ENCODE results near the gene WDR53. TPM values are rescaled to one million over a fixed set of nuclear protein-coding genes. Genes with fewer than 3 reads are reported as not detected.
"Not testable (repeated sequence)": the region's sequence is repeated elsewhere in the genome, so short reads cannot be mapped to it uniquely, and the experiment has no call there.

Gene WDR53
- total RNA-seq, 4 donors from 2014 or later, result 2.5 to 12.6 (median 5.5) TPM

- no peak overlapping the region for H3K4me3 ChIP-seq
- DNase-seq, result no peak
- H3K36me3 ChIP-seq, result peaks cover 0 to 67% (median 0%) of the 10 kb centered on the region in 3 donors
- no peaks in the 10 kb centered on the region for H3K4me1 ChIP-seq
- 82% methylated on average over 3 of the region's 3 CpGs for WGBS, 2 donors
- H3K27me3 ChIP-seq, result no peaks in the 10 kb centered on the region
- no peaks in the 10 kb centered on the region for H3K9me3 ChIP-seq
- intact Hi-C loops (cut with DNase I), result no loop called here
- no peak for TF ChIP-seq CTCF (IDR thresholded peaks at IDR 0.05)
- TF ChIP-seq POLR2A (IDR thresholded peaks at IDR 0.05), result no peak
- no peak overlapping the region for H3K27ac ChIP-seq
These were observed 16.8 kb upstream of the WDR53 start for GRCh38 chr3:196585044-196585757.

GRCh38 chr3:196572389-196572788 is 4.0 kb upstream of the WDR53 start:
- peaks cover 8 to 36% (median 15%) of the 10 kb centered on the region in 3 donors for H3K4me1 ChIP-seq
- no peaks in the 10 kb centered on the region for H3K27me3 ChIP-seq
- H3K27ac ChIP-seq, result no peak overlapping the region
- no peak overlapping the region for H3K4me3 ChIP-seq
- TF ChIP-seq POLR2A (IDR thresholded peaks at IDR 0.05) (no peak), CTCF (IDR thresholded peaks at IDR 0.05) (no peak)
- H3K9me3 ChIP-seq, result no peaks in the 10 kb centered on the region
- DNase-seq, result no peak
- intact Hi-C loops (cut with DNase I), result no loop called here
- 32 to 100% methylated on average over 1 of the region's 1 CpG for WGBS, 2 donors
- peaks cover 0 to 2% (median 0%) of the 10 kb centered on the region in 3 donors for H3K36me3 ChIP-seq

GRCh38 chr3:196570332-196570731 is 2.0 kb upstream of the WDR53 start:
- not testable (repeated sequence) for H3K4me3 ChIP-seq
- H3K36me3 ChIP-seq, result peaks cover 0 to 11% (median 0%) of the 10 kb centered on the region in 3 donors
- WGBS, 2 donors, result 75 to 85% methylated on average over 13 of the region's 13 CpGs

GRCh38 chr3:196569003-196569516 is 706 bp upstream of the WDR53 start:
- Histone ChIP-seq H3K36me3 (peaks cover 0 to 11% (median 0%) of the 10 kb centered on the region in 3 donors), H3K9me3 (no peaks in the 10 kb centered on the region), H3K4me3 (peak overlapping the region; percentile 80 to 99 (median 88)), H3K27me3 (no peaks in the 10 kb centered on the region), H3K27ac (peak overlapping the region; percentile 93 to 96 (median 94)), H3K4me1 (peaks cover 8 to 56% (median 17%) of the 10 kb centered on the region in 3 donors)
- 0 to 1% methylated on average over 13 to 18 of the region's 44 CpGs for WGBS, 2 donors
- TF ChIP-seq CTCF (IDR thresholded peaks at IDR 0.05), result no peak
- no peak for TF ChIP-seq POLR2A (IDR thresholded peaks at IDR 0.05)
- intact Hi-C loops (cut with DNase I), result no loop called here
- DNase-seq, result no peak

More at GRCh38 chr3:196570332-196570731, 2.0 kb upstream of the WDR53 start:
- DNase-seq; H3K27me3 ChIP-seq; H3K9me3 ChIP-seq; intact Hi-C loops (cut with DNase I); H3K27ac ChIP-seq: not testable (repeated sequence)
- H3K4me1 ChIP-seq, result peaks cover 8 to 52% (median 17%) of the 10 kb centered on the region in 3 donors

- intact Hi-C loops (cut with DNase I), result no loop called here
- 50 to 72% methylated on average over 9 of the region's 9 CpGs for WGBS, 2 donors
These were observed 4.6 kb downstream of the WDR53 start for GRCh38 chr3:196563721-196564225.

More at GRCh38 chr3:196563721-196564225, 4.6 kb downstream of the WDR53 start:
- TF ChIP-seq POLR2A (IDR thresholded peaks at IDR 0.05), result no peak
- peak in 1 of 6 experiments; percentile 40 for TF ChIP-seq CTCF (IDR thresholded peaks at IDR 0.05)
- Histone ChIP-seq H3K36me3 (peaks cover 0 to 34% (median 0%) of the 10 kb centered on the region in 3 donors), H3K27ac (peak overlapping the region in 2 of 4 donors; percentile 48 to 67), H3K27me3 (no peaks in the 10 kb centered on the region), H3K4me1 (peaks cover 0 to 45% (median 7%) of the 10 kb centered on the region in 3 donors), H3K4me3 (no peak overlapping the region), H3K9me3 (no peaks in the 10 kb centered on the region)
- no peak for DNase-seq
